Stimulated activated CD8-positive, alpha-beta memory T cell treated with anti-CD3 and anti-CD28 coated beads, Interleukin-7, amount 100 ng/mL, for 24 hours (primary cell): Measurements from ENCODE around the gene HMOX1.

Experiments used
- DNase-seq: peaks from one replicate; pipeline ENCODE4 v3.0.0-alpha.2; 2020; ENCODE audit warnings: low read depth

The HMOX1 gene

GRCh38 chr22:35380537-35381423 is at the start of gene HMOX1:
HMOX1 (plus strand) TSS chr22:35381096; CDS start chr22:35381174, 78 bp downstream.
- DNase-seq = no peak

- no peak for DNase-seq
Measured at GRCh38 chr22:35332278-35332677, 48.6 kb upstream of the HMOX1 start.

- DNase-seq = no peak
Measured at GRCh38 chr22:35333220-35333619, 47.7 kb upstream of the HMOX1 start.

- no peak for DNase-seq
Measured at GRCh38 chr22:35334004-35334403, 46.9 kb upstream of the HMOX1 start.

- DNase-seq = no peak
Measured at GRCh38 chr22:35335468-35335867, 45.4 kb upstream of the HMOX1 start.

GRCh38 chr22:35335936-35336781 is 44.7 kb upstream of the HMOX1 start:
- no peak for DNase-seq

- DNase-seq = no peak
Measured at GRCh38 chr22:35337932-35338331, 43.0 kb upstream of the HMOX1 start.

GRCh38 chr22:35341090-35341874 is 39.6 kb upstream of the HMOX1 start:
- no peak for DNase-seq

- DNase-seq = no peak
Measured at GRCh38 chr22:35342390-35342789, 38.5 kb upstream of the HMOX1 start.

GRCh38 chr22:35343664-35344550 is 37.0 kb upstream of the HMOX1 start:
- DNase-seq = no peak

- no peak for DNase-seq
Measured at GRCh38 chr22:35344956-35345690, 35.8 kb upstream of the HMOX1 start.

GRCh38 chr22:35345808-35346505 is 34.9 kb upstream of the HMOX1 start:
- DNase-seq = no peak

- no peak for DNase-seq
Measured at GRCh38 chr22:35346596-35347220, 34.2 kb upstream of the HMOX1 start.

- DNase-seq = no peak
Measured at GRCh38 chr22:35347462-35347861, 33.4 kb upstream of the HMOX1 start.

GRCh38 chr22:35348026-35348590 is 32.8 kb upstream of the HMOX1 start:
- DNase-seq = no peak

- no peak for DNase-seq
Measured at GRCh38 chr22:35348703-35349102, 32.2 kb upstream of the HMOX1 start.

GRCh38 chr22:35349368-35349703 is 31.6 kb upstream of the HMOX1 start:
- no peak for DNase-seq

GRCh38 chr22:35349704-35350538 is 31.0 kb upstream of the HMOX1 start:
- no peak for DNase-seq
